Measurements from ENCODE around the gene FGGY. TPM values are rescaled to one million over a fixed set of nuclear protein-coding genes. Genes with fewer than 3 reads are reported as not detected.

The FGGY gene
- total and polyA plus RNA-seq, 2 donors (not counting 3 experiments of a cell fraction or from before 2014, with no cell fraction given): 5.6 to 6.4 TPM

DNA sequence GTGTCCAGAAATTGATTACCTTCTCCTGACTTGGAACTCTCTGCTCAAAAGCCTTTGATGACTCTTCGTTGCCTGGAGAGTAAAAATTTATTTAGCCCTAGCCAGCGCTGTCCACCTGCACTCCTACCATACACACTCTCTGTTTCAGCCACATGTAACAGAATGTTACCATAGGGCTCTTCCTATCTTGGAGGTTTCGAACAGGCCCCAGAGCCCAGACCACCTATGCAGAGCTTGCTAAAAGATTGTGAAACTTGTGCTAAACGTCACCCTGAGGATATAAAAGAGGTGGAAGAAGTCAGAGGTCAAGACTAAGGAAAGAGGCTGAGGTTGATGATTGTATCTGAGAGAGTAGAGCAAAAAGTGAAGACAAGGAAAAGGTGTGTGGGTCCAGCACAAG is 280.9 kb downstream of the FGGY start:
- Histone ChIP-seq H3K9me3 (replicated peaks; ENCODE audit: control insufficient read depth, insufficient read depth, low read length) (no peaks in the 10 kb centered on the region), H3K27me3 (ENCODE audit: control insufficient read depth in 2 of 2, insufficient read depth in 2 of 2, low read length in 2 of 2) (no peaks in the 10 kb centered on the region), H3K9me1 (replicated peaks; ENCODE audit: control insufficient read depth, extremely low read depth, insufficient read depth, low read length) (no peaks in the 10 kb centered on the region), H3K27ac (ENCODE audit: insufficient read depth, low read depth, low read length) (no peak overlapping the region), H3K4me2 (ENCODE audit: insufficient read depth, low read length) (no peak overlapping the region), H3K79me2 (ENCODE audit: control insufficient read depth, insufficient read depth, low read length) (no peaks in the 10 kb centered on the region), H3K9ac (replicated peaks; ENCODE audit: extremely low read depth, insufficient read depth, low read length) (no peak overlapping the region), H3K36me3 (ENCODE audit: control insufficient read depth in 2 of 2, extremely low read depth in 1 of 2, insufficient read depth in 2 of 2, low read length in 2 of 2) (peaks cover 0 to 1% of the 10 kb centered on the region in 2 experiments), H3K4me1 (ENCODE audit: control insufficient read depth, extremely low read depth, insufficient read depth, low read length) (no peaks in the 10 kb centered on the region), H4K20me1 (replicated peaks; ENCODE audit: control insufficient read depth, extremely low read depth, insufficient read depth, low read length) (no peaks in the 10 kb centered on the region), H2AFZ (ENCODE audit: low read depth, low read length) (no peak overlapping the region), H3K4me3 (replicated peaks in 1 of 3; ENCODE audit: insufficient read depth in 1 of 3, low read depth in 1 of 3, low read length in 3 of 3) (no peak overlapping the region)
- POLR2A ChIA-PET: no interaction called here
- intact Hi-C loops (cut with micrococcal nuclease): no loop called here
- FAIRE-seq: no peak
- CTCF ChIA-PET: no interaction called here
- TF ChIP-seq, protein P1, sequence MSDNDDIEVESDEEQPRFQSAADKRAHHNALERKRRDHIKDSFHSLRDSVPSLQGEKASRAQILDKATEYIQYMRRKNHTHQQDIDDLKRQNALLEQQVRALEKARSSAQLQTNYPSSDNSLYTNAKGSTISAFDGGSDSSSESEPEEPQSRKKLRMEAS (IDR thresholded peaks at IDR 0.05; ENCODE audit: insufficient read depth, insufficient read length): no peak
- BruUV-seq (replicated peaks): no TSS peak
- DNase-seq (ENCODE audit: low read depth, low spot score): no peak
- dilution Hi-C loops (cut with MboI; ENCODE audit: extremely low pct_ligation_motif_present, low sequenced_read_pairs): no loop called here

DNA sequence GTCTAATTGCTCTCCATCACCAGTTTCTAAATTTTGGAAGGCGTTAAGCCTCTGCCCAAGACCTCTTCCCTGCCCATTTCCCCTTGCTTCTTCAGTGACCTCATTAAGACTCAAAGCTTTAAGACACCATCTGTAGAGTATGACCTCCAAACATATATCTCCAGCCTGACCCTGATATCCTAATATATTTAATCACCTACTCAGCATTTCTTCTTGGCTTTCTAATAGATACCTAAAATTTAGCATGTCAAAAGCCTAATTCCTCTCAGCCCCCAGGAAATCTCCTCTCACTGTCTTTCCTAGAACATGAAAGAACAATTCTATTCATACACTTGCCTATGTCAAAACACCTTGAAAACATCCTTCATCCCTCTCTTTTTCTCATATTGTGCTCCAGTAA is 282.3 kb downstream of the FGGY start:
- dilution Hi-C loops (cut with MboI; ENCODE audit: extremely low pct_ligation_motif_present, low sequenced_read_pairs): no loop called here
- no peak for FAIRE-seq

More for the DNA sequence above, 282.3 kb downstream of the FGGY start:
- no peak overlapping the region for H3K9ac ChIP-seq (replicated peaks; ENCODE audit: extremely low read depth, insufficient read depth, low read length)
- BruUV-seq (replicated peaks): no TSS peak
- intact Hi-C loops (cut with micrococcal nuclease): no loop called here
- no peak overlapping the region for H3K4me3 ChIP-seq (replicated peaks in 1 of 3; ENCODE audit: insufficient read depth in 1 of 3, low read depth in 1 of 3, low read length in 3 of 3)
- H3K9me3 ChIP-seq (replicated peaks; ENCODE audit: control insufficient read depth, insufficient read depth, low read length): no peaks in the 10 kb centered on the region
- POLR2A ChIA-PET: no interaction called here
- CTCF ChIA-PET: no interaction called here
- DNase-seq (ENCODE audit: low read depth, low spot score): no peak
- H3K36me3 ChIP-seq (ENCODE audit: control insufficient read depth in 2 of 2, extremely low read depth in 1 of 2, insufficient read depth in 2 of 2, low read length in 2 of 2): no peaks in the 10 kb centered on the region
- TF ChIP-seq, protein P1 (IDR thresholded peaks at IDR 0.05; ENCODE audit: insufficient read depth, insufficient read length): no peak
- no peak for TF ChIP-seq POLR2AphosphoS5 (IDR thresholded peaks at IDR 0.05; ENCODE audit: insufficient read depth, low read depth, low read length)
- TF ChIP-seq FOS (IDR thresholded peaks at IDR 0.05; ENCODE audit: borderline replicate concordance, insufficient read depth, low read length): no peak
- TF ChIP-seq EZH2 (IDR thresholded peaks at IDR 0.05; ENCODE audit: borderline replicate concordance, low read depth, low read length, severe bottlenecking): no peak
- TF ChIP-seq POLR2A (IDR thresholded peaks at IDR 0.05; ENCODE audit: low read depth, low read length): no peak
- TF ChIP-seq JUN (IDR thresholded peaks at IDR 0.05; ENCODE audit: borderline replicate concordance, insufficient read depth, insufficient read length, low read depth): no peak
- TF ChIP-seq MYC (IDR thresholded peaks at IDR 0.05; ENCODE audit: low read depth, low read length): no peak
- TF ChIP-seq GATA2 (IDR thresholded peaks at IDR 0.05; ENCODE audit: insufficient read depth, insufficient read length, low read depth, low read length): no peak
- TF ChIP-seq, protein P2, sequence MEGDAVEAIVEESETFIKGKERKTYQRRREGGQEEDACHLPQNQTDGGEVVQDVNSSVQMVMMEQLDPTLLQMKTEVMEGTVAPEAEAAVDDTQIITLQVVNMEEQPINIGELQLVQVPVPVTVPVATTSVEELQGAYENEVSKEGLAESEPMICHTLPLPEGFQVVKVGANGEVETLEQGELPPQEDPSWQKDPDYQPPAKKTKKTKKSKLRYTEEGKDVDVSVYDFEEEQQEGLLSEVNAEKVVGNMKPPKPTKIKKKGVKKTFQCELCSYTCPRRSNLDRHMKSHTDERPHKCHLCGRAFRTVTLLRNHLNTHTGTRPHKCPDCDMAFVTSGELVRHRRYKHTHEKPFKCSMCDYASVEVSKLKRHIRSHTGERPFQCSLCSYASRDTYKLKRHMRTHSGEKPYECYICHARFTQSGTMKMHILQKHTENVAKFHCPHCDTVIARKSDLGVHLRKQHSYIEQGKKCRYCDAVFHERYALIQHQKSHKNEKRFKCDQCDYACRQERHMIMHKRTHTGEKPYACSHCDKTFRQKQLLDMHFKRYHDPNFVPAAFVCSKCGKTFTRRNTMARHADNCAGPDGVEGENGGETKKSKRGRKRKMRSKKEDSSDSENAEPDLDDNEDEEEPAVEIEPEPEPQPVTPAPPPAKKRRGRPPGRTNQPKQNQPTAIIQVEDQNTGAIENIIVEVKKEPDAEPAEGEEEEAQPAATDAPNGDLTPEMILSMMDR (IDR thresholded peaks at IDR 0.05; ENCODE audit: extremely low read depth in 1 of 2, insufficient read depth in 1 of 2, low read depth in 1 of 2, low read length in 2 of 2): no peak
- no peaks in the 10 kb centered on the region for H3K9me1 ChIP-seq (replicated peaks; ENCODE audit: control insufficient read depth, extremely low read depth, insufficient read depth, low read length)
- no peaks in the 10 kb centered on the region for H3K4me1 ChIP-seq (ENCODE audit: control insufficient read depth, extremely low read depth, insufficient read depth, low read length)
- no peak overlapping the region for H2AFZ ChIP-seq (ENCODE audit: low read depth, low read length)
- no peak overlapping the region for H3K4me2 ChIP-seq (ENCODE audit: insufficient read depth, low read length)
- H3K79me2 ChIP-seq (ENCODE audit: control insufficient read depth, insufficient read depth, low read length): no peaks in the 10 kb centered on the region
- H4K20me1 ChIP-seq (replicated peaks; ENCODE audit: control insufficient read depth, extremely low read depth, insufficient read depth, low read length): no peaks in the 10 kb centered on the region
- no peaks in the 10 kb centered on the region for H3K27me3 ChIP-seq (ENCODE audit: control insufficient read depth in 2 of 2, insufficient read depth in 2 of 2, low read length in 2 of 2)
- H3K27ac ChIP-seq (ENCODE audit: insufficient read depth, low read depth, low read length): no peak overlapping the region

Measured in endothelial cell of umbilical vein (primary cell).